Testis (tissue), 3 donors: ENCODE results near the gene WEE2. TPM values are rescaled to one million over a fixed set of nuclear protein-coding genes. Genes with fewer than 3 reads are reported as not detected.

ENCODE experiments used
- DNase-seq: peaks from one replicate; pipeline ENCODE4 v3.0.0-alpha.2; 2019
- H3K27ac ChIP-seq, 2 donors: fragments of 200-600 bp; sonication (generic); one replicate each; pipeline ENCODE4 v1.5.1; 2019
- H3K27me3 ChIP-seq: fragments of 200-600 bp; sonication (generic); one replicate; pipeline ENCODE4 v1.5.1; 2019
- H3K36me3 ChIP-seq: fragments of 200-600 bp; sonication (generic); one replicate; pipeline ENCODE4 v1.5.1; 2017; ENCODE audit warnings: low read depth; ENCODE audit errors: missing control alignments
- H3K4me1 ChIP-seq: fragments of 200-600 bp; sonication (generic); one replicate; pipeline ENCODE4 v1.5.1; 2019
- H3K4me3 ChIP-seq, 2 donors: fragments of 200-600 bp; sonication (generic); one replicate each; pipeline ENCODE4 v1.5.1; 2017 to 2019
- H3K9me3 ChIP-seq: fragments of 200-600 bp; sonication (generic); one replicate; pipeline ENCODE4 v1.5.1; 2017
- POLR2A ChIP-seq: fragments of 450-650 bp; IDR thresholded peaks from one replicate; pipeline ENCODE4 v1.6.1; 2017; ENCODE audit warnings: antibody characterized with exemption, mild to moderate bottlenecking, moderate library complexity
- WGBS, 2 donors: methylation state at CpG; one replicate each; pipeline ENCODE4 v1.1.5; 2018; 5-methylcytosine and 5-hydroxymethylcytosine counted together
- intact Hi-C: fragments of 100-400 bp; cut with DNase I; formaldehyde crosslinking; loops from one replicate; pipeline ENCODE4 v1.15.1; 2023; ENCODE audit warnings: low total_unique reads
- polyA plus RNA-seq: library from polyadenylated mRNA; stranded (reverse); fragments of 350-450 nt; fragmentation: Illumina TruSeq; extraction: RNeasy Lipid Tissue Mini Kit (QIAGEN cat#74804); gene quantifications from one replicate; pipeline ENCODE4 v1.2.3, GENCODE V29; 2014; ENCODE audit warnings: low read depth, low replicate concordance; ENCODE audit not compliant: insufficient read depth
- total RNA-seq, 2 donors: library from RNA; depleted of rRNA; stranded (reverse); fragments of >200 nt; gene quantifications; one replicate each; pipeline ENCODE4 v1.2.3, GENCODE V29; 2016
- TF ChIP-seq, protein P1 (sequence below), 3 experiments: fragments of 450-650 bp in 2 of 3; fragments of 200-600 bp in 1 of 3; sonication (generic) in 1 of 3; IDR thresholded peaks; one replicate each; pipeline ENCODE4 v1.5.1; 2016 to 2019; ENCODE audit warnings: antibody characterized with exemption in 3 of 3, mild to moderate bottlenecking in 2 of 3, moderate library complexity in 1 of 3

The WEE2 gene
- total and polyA plus RNA-seq, 3 donors from 2014 or later = 0.20 to 1.4 TPM; not detected in 1

DNA sequence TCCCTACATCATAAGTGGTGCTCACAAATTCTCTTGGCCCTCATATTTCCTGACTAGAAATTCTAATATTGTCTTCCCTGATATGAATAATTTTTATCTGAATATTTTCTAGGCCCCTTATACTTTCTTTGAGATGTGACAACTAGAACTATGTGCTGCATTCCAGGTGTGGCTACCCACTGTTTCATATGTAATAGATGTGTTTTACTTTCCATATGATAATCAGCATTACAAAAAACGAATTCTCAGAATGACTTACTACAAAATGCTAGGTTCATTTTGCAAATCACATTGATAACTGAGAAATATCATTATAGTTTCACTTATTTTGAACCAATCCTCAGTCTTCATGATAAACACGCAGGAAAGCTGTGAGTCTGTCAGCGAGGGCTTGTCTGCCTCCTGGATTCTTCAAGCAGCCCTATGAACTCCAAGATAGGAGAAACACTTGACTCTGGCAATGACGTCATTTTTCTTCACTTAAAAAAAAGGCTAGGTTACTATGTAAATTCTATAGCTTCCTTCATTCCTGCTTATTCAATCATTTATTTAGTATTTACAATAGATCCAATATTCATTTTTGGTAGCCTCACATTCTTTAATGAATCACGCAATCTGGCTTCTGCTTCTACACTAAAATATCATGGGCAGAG, 4.6 kb downstream of the WEE2 start:
- Histone ChIP-seq H3K27me3 (no peaks in the 10 kb centered on the region), H3K9me3 (no peaks in the 10 kb centered on the region), H3K4me1 (no peaks in the 10 kb centered on the region), H3K4me3 (no peak overlapping the region), H3K27ac (no peak overlapping the region), H3K36me3 (no peaks in the 10 kb centered on the region)
- DNase-seq = no peak
- no peak for TF ChIP-seq POLR2A
- TF ChIP-seq, protein P1, sequence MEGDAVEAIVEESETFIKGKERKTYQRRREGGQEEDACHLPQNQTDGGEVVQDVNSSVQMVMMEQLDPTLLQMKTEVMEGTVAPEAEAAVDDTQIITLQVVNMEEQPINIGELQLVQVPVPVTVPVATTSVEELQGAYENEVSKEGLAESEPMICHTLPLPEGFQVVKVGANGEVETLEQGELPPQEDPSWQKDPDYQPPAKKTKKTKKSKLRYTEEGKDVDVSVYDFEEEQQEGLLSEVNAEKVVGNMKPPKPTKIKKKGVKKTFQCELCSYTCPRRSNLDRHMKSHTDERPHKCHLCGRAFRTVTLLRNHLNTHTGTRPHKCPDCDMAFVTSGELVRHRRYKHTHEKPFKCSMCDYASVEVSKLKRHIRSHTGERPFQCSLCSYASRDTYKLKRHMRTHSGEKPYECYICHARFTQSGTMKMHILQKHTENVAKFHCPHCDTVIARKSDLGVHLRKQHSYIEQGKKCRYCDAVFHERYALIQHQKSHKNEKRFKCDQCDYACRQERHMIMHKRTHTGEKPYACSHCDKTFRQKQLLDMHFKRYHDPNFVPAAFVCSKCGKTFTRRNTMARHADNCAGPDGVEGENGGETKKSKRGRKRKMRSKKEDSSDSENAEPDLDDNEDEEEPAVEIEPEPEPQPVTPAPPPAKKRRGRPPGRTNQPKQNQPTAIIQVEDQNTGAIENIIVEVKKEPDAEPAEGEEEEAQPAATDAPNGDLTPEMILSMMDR (IDR thresholded peaks at IDR 0.05) = no peak
- intact Hi-C loops = no loop called here
- WGBS, 2 donors = 88 to 90% methylated on average over 5 of the region's 5 CpGs

DNA sequence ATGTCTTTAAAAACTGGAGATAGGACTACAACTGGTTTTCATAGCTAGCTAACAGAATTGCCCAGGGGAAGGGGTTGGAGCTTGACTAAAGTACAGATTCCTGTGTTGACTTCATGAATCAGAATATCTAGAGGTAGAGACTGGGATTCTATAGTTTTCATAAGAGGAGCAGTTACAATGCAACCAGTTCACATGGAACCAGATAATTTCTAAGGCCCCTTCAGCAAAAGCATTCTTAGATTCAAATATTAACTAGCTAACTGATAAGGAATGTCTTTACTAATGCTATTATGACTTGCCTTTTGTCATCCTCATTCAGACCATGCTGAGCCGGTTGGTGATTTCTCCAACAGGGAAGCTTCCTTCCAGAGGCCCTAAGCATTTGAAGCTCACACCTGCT, 5.7 kb downstream of the WEE2 start:
- Histone ChIP-seq H3K4me3 (no peak overlapping the region), H3K36me3 (no peaks in the 10 kb centered on the region), H3K9me3 (no peaks in the 10 kb centered on the region), H3K4me1 (no peaks in the 10 kb centered on the region), H3K27me3 (no peaks in the 10 kb centered on the region), H3K27ac (no peak overlapping the region)
- intact Hi-C loops = no loop called here
- no peak for DNase-seq
- TF ChIP-seq, protein P1 (IDR thresholded peaks at IDR 0.05) = no peak
- TF ChIP-seq POLR2A = no peak
- WGBS, 2 donors = 88 to 100% methylated on average over 1 of the region's 1 CpG

DNA sequence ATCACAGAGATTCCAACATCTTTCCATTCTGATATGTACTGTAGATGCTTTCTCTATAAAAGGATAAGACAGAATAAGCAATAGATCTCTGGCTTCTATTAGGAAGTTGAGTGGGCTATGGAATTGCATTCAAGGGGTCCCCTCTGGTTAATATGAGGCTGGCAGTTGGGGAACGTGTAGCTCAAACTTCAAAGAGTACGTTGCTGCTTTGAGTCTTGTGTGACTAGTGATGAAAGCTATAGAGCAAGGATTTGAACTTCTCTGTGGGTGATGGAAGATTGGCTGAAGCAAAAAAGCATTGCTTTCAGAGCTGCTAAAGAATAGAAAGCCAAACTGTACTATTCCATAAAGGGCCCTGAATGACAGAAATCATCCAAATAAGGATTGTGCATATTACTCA, 6.4 kb downstream of the WEE2 start:
- intact Hi-C loops = no loop called here
- Histone ChIP-seq H3K9me3 (no peaks in the 10 kb centered on the region), H3K4me3 (no peak overlapping the region), H3K27me3 (no peaks in the 10 kb centered on the region), H3K36me3 (no peaks in the 10 kb centered on the region), H3K4me1 (no peaks in the 10 kb centered on the region), H3K27ac (no peak overlapping the region)
- no peak for DNase-seq
- no peak for TF ChIP-seq POLR2A
- 82 to 86% methylated on average over 2 of the region's 2 CpGs for whole genome bisulfite sequencing, 2 donors

- Histone ChIP-seq H3K4me1 (no peaks in the 10 kb centered on the region), H3K4me3 (no peak overlapping the region), H3K27ac (no peak overlapping the region), H3K27me3 (no peaks in the 10 kb centered on the region), H3K36me3 (no peaks in the 10 kb centered on the region), H3K9me3 (no peaks in the 10 kb centered on the region)
- DNase-seq = no peak
- TF ChIP-seq, protein P1 (IDR thresholded peaks at IDR 0.05) = no peak
- TF ChIP-seq POLR2A = no peak
- intact Hi-C loops = no loop called here
- WGBS, 2 donors = 57 to 76% methylated on average over 4 of the region's 4 CpGs
These were observed 6.9 kb downstream of the WEE2 start for GRCh38 chr7:141715018-141715417.

DNA sequence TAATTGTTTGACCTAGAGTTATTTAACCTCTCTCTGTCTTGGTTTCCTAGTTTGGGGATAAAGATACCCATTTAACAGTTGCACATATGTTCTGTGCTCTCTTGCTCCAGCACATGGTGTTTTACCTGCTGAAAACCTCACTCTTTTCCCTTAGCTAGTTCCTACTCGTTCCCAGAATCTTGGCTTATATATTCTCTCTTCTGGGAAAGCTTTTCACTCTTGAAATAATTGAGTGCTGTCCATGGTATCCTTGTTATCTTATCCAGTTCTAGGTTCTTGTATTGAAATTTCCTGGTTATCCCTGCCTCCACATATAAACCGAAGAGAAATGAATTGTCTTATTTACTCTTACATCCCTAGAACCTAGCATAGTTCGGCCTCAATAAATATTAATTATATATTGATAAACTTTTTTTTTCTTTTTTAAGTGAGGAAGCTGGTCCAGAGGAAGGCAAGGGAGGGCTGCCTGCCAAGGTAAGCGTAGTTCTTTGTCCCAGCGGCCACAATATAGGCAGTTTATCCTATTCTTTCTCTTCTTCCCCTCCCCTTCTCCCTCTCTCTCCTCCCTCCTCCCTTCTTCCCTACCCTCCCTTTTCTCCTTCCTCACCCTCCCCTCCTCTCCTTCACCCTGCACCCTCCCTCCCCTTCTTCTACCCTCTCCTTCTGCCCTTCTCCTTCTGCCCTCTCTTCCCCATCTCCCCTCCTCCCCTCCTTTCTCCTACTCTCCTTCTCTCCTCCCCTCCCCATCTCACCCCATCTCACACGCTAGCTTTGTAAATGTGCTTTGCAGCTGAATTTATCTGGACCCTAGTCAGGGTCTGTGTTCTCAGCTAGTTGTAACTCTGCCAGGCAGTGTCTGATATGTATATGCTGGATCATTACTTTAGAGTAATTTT, 7.9 kb downstream of the WEE2 start:
- no peaks in the 10 kb centered on the region for H3K27me3 ChIP-seq
- H3K36me3 ChIP-seq = no peaks in the 10 kb centered on the region

More for the DNA sequence above, 7.9 kb downstream of the WEE2 start:
- WGBS, 2 donors = 76 to 78% methylated on average over 6 of the region's 6 CpGs
- no peak overlapping the region for H3K4me3 ChIP-seq
- DNase-seq = no peak
- no peak overlapping the region for H3K27ac ChIP-seq
- intact Hi-C loops = no loop called here
- no peak for TF ChIP-seq POLR2A
- TF ChIP-seq, protein P1 (IDR thresholded peaks at IDR 0.05) = no peak
- no peaks in the 10 kb centered on the region for H3K4me1 ChIP-seq
- no peaks in the 10 kb centered on the region for H3K9me3 ChIP-seq
